ENCODE measurements around the gene UST.

DNA sequence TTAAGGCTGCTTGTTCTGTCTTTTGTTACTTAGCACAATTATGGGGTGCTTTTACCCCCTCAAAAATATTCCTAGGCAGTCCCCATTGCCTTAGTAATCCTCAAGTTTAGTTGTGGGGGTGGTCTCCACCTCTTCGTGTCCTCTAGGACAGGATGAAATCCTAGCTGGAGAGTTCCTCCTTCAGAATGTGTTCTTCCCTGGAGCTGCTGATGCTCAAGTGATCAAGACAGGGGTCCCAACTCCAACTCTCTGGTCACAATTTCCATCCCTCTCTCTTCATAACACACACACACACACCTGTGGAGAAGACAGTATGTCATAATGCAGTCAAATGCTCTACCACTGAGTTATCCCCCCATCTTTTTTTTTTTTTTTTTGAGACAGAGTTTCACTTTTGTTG, 280.7 kb downstream of the UST start:
- TF ChIP-seq, protein P1, sequence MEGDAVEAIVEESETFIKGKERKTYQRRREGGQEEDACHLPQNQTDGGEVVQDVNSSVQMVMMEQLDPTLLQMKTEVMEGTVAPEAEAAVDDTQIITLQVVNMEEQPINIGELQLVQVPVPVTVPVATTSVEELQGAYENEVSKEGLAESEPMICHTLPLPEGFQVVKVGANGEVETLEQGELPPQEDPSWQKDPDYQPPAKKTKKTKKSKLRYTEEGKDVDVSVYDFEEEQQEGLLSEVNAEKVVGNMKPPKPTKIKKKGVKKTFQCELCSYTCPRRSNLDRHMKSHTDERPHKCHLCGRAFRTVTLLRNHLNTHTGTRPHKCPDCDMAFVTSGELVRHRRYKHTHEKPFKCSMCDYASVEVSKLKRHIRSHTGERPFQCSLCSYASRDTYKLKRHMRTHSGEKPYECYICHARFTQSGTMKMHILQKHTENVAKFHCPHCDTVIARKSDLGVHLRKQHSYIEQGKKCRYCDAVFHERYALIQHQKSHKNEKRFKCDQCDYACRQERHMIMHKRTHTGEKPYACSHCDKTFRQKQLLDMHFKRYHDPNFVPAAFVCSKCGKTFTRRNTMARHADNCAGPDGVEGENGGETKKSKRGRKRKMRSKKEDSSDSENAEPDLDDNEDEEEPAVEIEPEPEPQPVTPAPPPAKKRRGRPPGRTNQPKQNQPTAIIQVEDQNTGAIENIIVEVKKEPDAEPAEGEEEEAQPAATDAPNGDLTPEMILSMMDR (IDR thresholded peaks at IDR 0.05) = no peak
- no peak for TF ChIP-seq ZFX (IDR thresholded peaks at IDR 0.05; ENCODE audit: borderline replicate concordance)
